ENCODE measurements around the gene PFKL. TPM values are rescaled to one million over a fixed set of nuclear protein-coding genes. Genes with fewer than 3 reads are reported as not detected.

Gene PFKL
- total and polyA plus RNA-seq, 11 donors, result 34.0 to 85.1 (median 46.1) TPM

GRCh38 chr21:44285138-44285992 lies 14.5 kb upstream of the PFKL start, which contains the start of gene AIRE:
TSS of gene AIRE (plus strand) at chr21:44285876. CDS start at chr21:44286007, 131 bp downstream.
- no peak within 1 kb of the TSS for H3K27ac ChIP-seq
- peaks cover 0 to 21% (median 10%) of the 10 kb centered on the region in 9 donors for H3K27me3 ChIP-seq
- no peaks in the 10 kb centered on the region for H3K36me3 ChIP-seq
- peak within 1 kb of the TSS in 9 of 12 donors; percentile 7 to 44 (median 32) for H3K4me3 ChIP-seq
- WGBS, 4 donors, result 30 to 78% (median 34%) methylated on average over 12 to 56 of the region's 56 CpGs
- intact Hi-C loops (cut with DNase I), result no loop called here
- H3K9me3 ChIP-seq, result no peaks in the 10 kb centered on the region
- TF ChIP-seq CTCF (IDR thresholded peaks at IDR 0.05), result no peak
- no peak for TF ChIP-seq POLR2A (IDR thresholded peaks at IDR 0.05)
- DNase-seq (peak in 3 of 5 donors; percentile 26 to 70 (median 50)), ATAC-seq (peak in 2 of 4 donors; percentile 50 to 70)
- H3K4me1 ChIP-seq, result peaks cover 0 to 10% (median 0%) of the 10 kb centered on the region in 12 donors

- no peak overlapping the region for H3K27ac ChIP-seq
- intact Hi-C loops (cut with DNase I), result no loop called here
- DNase-seq (peak in 2 of 5 donors; percentile 22 to 39), ATAC-seq (no peak)
- H3K4me1 ChIP-seq, result peaks cover 0 to 10% (median 0%) of the 10 kb centered on the region in 12 donors
- H3K9me3 ChIP-seq, result no peaks in the 10 kb centered on the region
- 43 to 61% (median 59%) methylated on average over 13 to 21 of the region's 21 CpGs for WGBS, 4 donors
- H3K36me3 ChIP-seq, result no peaks in the 10 kb centered on the region
- TF ChIP-seq CTCF (IDR thresholded peaks at IDR 0.05) (no peak), POLR2A (IDR thresholded peaks at IDR 0.05) (no peak)
- H3K4me3 ChIP-seq, result peak overlapping the region in 8 of 12 donors; percentile 20 to 44 (median 32)
- H3K27me3 ChIP-seq, result peaks cover 0 to 21% (median 10%) of the 10 kb centered on the region in 9 donors
These were observed 13.7 kb upstream of the PFKL start for GRCh38 chr21:44286086-44286715.

GRCh38 chr21:44286716-44287632 lies 12.9 kb upstream of the PFKL start:
- H3K4me1 ChIP-seq, result peaks cover 0 to 10% (median 0%) of the 10 kb centered on the region in 12 donors
- no peaks in the 10 kb centered on the region for H3K36me3 ChIP-seq
- ATAC-seq, result no peak
- intact Hi-C loops (cut with DNase I), result no loop called here
- H3K9me3 ChIP-seq, result no peaks in the 10 kb centered on the region
- TF ChIP-seq CTCF (IDR thresholded peaks at IDR 0.05) (no peak), POLR2A (IDR thresholded peaks at IDR 0.05) (no peak)
- DNase-seq, result peak in 2 of 5 donors; percentile 16 to 47
- no peak overlapping the region for H3K27ac ChIP-seq
- peaks cover 0 to 21% (median 10%) of the 10 kb centered on the region in 9 donors for H3K27me3 ChIP-seq
- H3K4me3 ChIP-seq, result no peak overlapping the region
- WGBS, 4 donors, result 69 to 75% (median 70%) methylated on average over 14 to 31 of the region's 31 CpGs
